ENCODE results near the gene SLC12A4. TPM values are rescaled to one million over a fixed set of nuclear protein-coding genes. Genes with fewer than 3 reads are reported as not detected.
A peak's percentile ranks its signal among the peaks of the same experiment; 100 is the strongest.
"Not testable (repeated sequence)": the region's sequence is repeated elsewhere in the genome, so short reads cannot be mapped to it uniquely, and the experiment has no call there.

Gene SLC12A4
- total RNA-seq, 2 experiments from 2014 or later, result 42.5 TPM

GRCh38 chr16:67939507-67940445 is 28.7 kb downstream of the SLC12A4 start:
- Mint-ChIP-seq H3K27me3 (ENCODE audit: low read depth) (no peaks in the 10 kb centered on the region), H3K27ac (peak overlapping the region; percentile 83), H3K36me3 (ENCODE audit: low read depth) (peaks cover 49% of the 10 kb centered on the region), H3K4me1 (ENCODE audit: low read depth) (peaks cover 47% of the 10 kb centered on the region), H3K9me3 (ENCODE audit: insufficient read depth) (no peaks in the 10 kb centered on the region), H3K4me3 (peak overlapping the region; percentile 25)
- POLR2A ChIA-PET, result interaction anchor here (0.7 to 1.4 kb wide), 5 partner anchors 9 to 288 kb away, joined by 3 to 5 read pairs (median 4); partner anchors contain the start of genes DDX28, DPEP2 and DUS2
- CTCF ChIA-PET, result interaction anchor here (0.8 to 5.5 kb wide), 7 partner anchors 8 to 123 kb away, joined by 3 to 27 read pairs (median 5); partner anchors contain the start of gene CTRL
- ATAC-seq (no peak), DNase-seq (peak; percentile 48)

GRCh38 chr16:67937713-67938112 is 30.7 kb downstream of the SLC12A4 start:
- not testable (repeated sequence) for H3K27me3 Mint-ChIP-seq (ENCODE audit: low read depth); H3K9me3 Mint-ChIP-seq (ENCODE audit: insufficient read depth); ATAC-seq; DNase-seq
- POLR2A ChIA-PET, result interaction anchor here (0.7 to 3.8 kb wide), 6 partner anchors 13 to 136 kb away, joined by 3 to 25 read pairs (median 13); partner anchors contain the start of genes DDX28 and DUS2
- Mint-ChIP-seq H3K4me3 (peak overlapping the region; percentile 100), H3K36me3 (ENCODE audit: low read depth) (peaks cover 59% of the 10 kb centered on the region), H3K4me1 (ENCODE audit: low read depth) (peaks cover 60% of the 10 kb centered on the region), H3K27ac (peak overlapping the region; percentile 99)
- CTCF ChIA-PET, result interaction anchor here (0.8 to 3.8 kb wide), 2 partner anchors 103 to 121 kb away, joined by 3 to 24 read pairs; no protein-coding TSS in a partner anchor

GRCh38 chr16:67936880-67937605 is 31.4 kb downstream of the SLC12A4 start:
- peak overlapping the region; percentile 100 for H3K4me3 Mint-ChIP-seq
- peak; percentile 66 for ATAC-seq
- ChIA-PET POLR2A (interaction anchor here (0.6 to 3.8 kb wide), 26 partner anchors 8 to 156 kb away, joined by 3 to 25 read pairs (median 6); partner anchors contain the start of genes DDX28, DPEP2, DUS2 and EDC4), CTCF (interaction anchor here (0.8 to 4.0 kb wide), 10 partner anchors 8 to 456 kb away, joined by 3 to 25 read pairs (median 4); partner anchors contain the start of genes ATP6V0D1, CARMIL2, NFATC3 and NRN1L)
- peaks cover 62% of the 10 kb centered on the region for H3K36me3 Mint-ChIP-seq (ENCODE audit: low read depth)
- H3K9me3 Mint-ChIP-seq (ENCODE audit: insufficient read depth), result no peaks in the 10 kb centered on the region
- H3K27ac Mint-ChIP-seq, result peak overlapping the region; percentile 99
- peak; percentile 93 for DNase-seq
- H3K27me3 Mint-ChIP-seq (ENCODE audit: low read depth), result no peaks in the 10 kb centered on the region
- peaks cover 58% of the 10 kb centered on the region for H3K4me1 Mint-ChIP-seq (ENCODE audit: low read depth)

GRCh38 chr16:67936124-67936879 is 32.1 kb downstream of the SLC12A4 start, which contains the start of gene PSMB10:
Gene PSMB10, minus strand, starts transcription at chr16:67936850. Its CDS starts 101 bp downstream, at chr16:67936749.
- DNase-seq (peak; percentile 66), ATAC-seq (peak; percentile 11)
- H3K4me3 Mint-ChIP-seq, result peak within 1 kb of the TSS; percentile 100
- no peaks in the 10 kb centered on the region for H3K27me3 Mint-ChIP-seq (ENCODE audit: low read depth)
- peak within 1 kb of the TSS; percentile 99 for H3K27ac Mint-ChIP-seq
- peaks cover 60% of the 10 kb centered on the region for H3K36me3 Mint-ChIP-seq (ENCODE audit: low read depth)
- ChIA-PET POLR2A (interaction anchor here (0.6 to 3.8 kb wide), 38 partner anchors 9 to 389 kb away, joined by 3 to 25 read pairs (median 5); partner anchors contain the start of genes CTCF, DDX28, DPEP2 and DUS2), CTCF (interaction anchor here (0.8 to 4.0 kb wide), 18 partner anchors 9 to 455 kb away, joined by 3 to 25 read pairs (median 4); partner anchors contain the start of genes ATP6V0D1, CARMIL2, NFATC3 and NRN1L)
- H3K4me1 Mint-ChIP-seq (ENCODE audit: low read depth), result peaks cover 50% of the 10 kb centered on the region
- no peaks in the 10 kb centered on the region for H3K9me3 Mint-ChIP-seq (ENCODE audit: insufficient read depth)

GRCh38 chr16:67935402-67936123 is 32.9 kb downstream of the SLC12A4 start:
- ATAC-seq (peak; percentile 85), DNase-seq (peak; percentile 98)
- ChIA-PET POLR2A (interaction anchor here (0.6 to 3.8 kb wide), 33 partner anchors 10 to 388 kb away, joined by 3 to 25 read pairs (median 6); partner anchors contain the start of genes CTCF, DDX28, DPEP2 and DUS2), CTCF (interaction anchor here (0.6 to 4.0 kb wide), 20 partner anchors 16 to 328 kb away, joined by 3 to 25 read pairs (median 4); partner anchors contain the start of genes CARMIL2, NFATC3, NRN1L and SLC7A6)
- Mint-ChIP-seq H3K4me1 (ENCODE audit: low read depth) (peaks cover 44% of the 10 kb centered on the region), H3K9me3 (ENCODE audit: insufficient read depth) (no peaks in the 10 kb centered on the region), H3K27me3 (ENCODE audit: low read depth) (no peaks in the 10 kb centered on the region), H3K27ac (peak overlapping the region; percentile 99), H3K4me3 (peak overlapping the region; percentile 100), H3K36me3 (ENCODE audit: low read depth) (peaks cover 58% of the 10 kb centered on the region)

GRCh38 chr16:67935101-67935401 is 33.4 kb downstream of the SLC12A4 start:
- Mint-ChIP-seq H3K4me3 (peak overlapping the region; percentile 100), H3K9me3 (ENCODE audit: insufficient read depth) (no peaks in the 10 kb centered on the region), H3K27ac (peak overlapping the region; percentile 99), H3K27me3 (ENCODE audit: low read depth) (no peaks in the 10 kb centered on the region), H3K36me3 (ENCODE audit: low read depth) (peaks cover 56% of the 10 kb centered on the region), H3K4me1 (ENCODE audit: low read depth) (peaks cover 39% of the 10 kb centered on the region)
- ChIA-PET POLR2A (interaction anchor here (0.7 to 3.8 kb wide), 25 partner anchors 10 to 373 kb away, joined by 3 to 25 read pairs (median 8); partner anchors contain the start of genes CTCF, DDX28, DPEP2 and DUS2), CTCF (interaction anchor here (0.6 to 4.0 kb wide), 15 partner anchors 16 to 329 kb away, joined by 3 to 25 read pairs (median 4); partner anchors contain the start of genes NFATC3 and SLC7A6)
- ATAC-seq (no peak), DNase-seq (no peak)

- ATAC-seq (no peak), DNase-seq (no peak)
- Mint-ChIP-seq H3K36me3 (ENCODE audit: low read depth) (peaks cover 55% of the 10 kb centered on the region), H3K9me3 (ENCODE audit: insufficient read depth) (no peaks in the 10 kb centered on the region), H3K4me3 (peak overlapping the region; percentile 100), H3K27ac (peak overlapping the region; percentile 99), H3K4me1 (ENCODE audit: low read depth) (peaks cover 33% of the 10 kb centered on the region), H3K27me3 (ENCODE audit: low read depth) (no peaks in the 10 kb centered on the region)
- CTCF ChIA-PET, result interaction anchor here (1.0 to 4.0 kb wide), 7 partner anchors 51 to 261 kb away, joined by 3 to 25 read pairs (median 4); no protein-coding TSS in a partner anchor
- POLR2A ChIA-PET, result interaction anchor here (0.7 to 3.8 kb wide), 15 partner anchors 10 to 373 kb away, joined by 3 to 25 read pairs (median 6); partner anchors contain the start of genes CTCF, LCAT, NFATC3 and PSKH1
Observed at GRCh38 chr16:67934306-67935100, 33.9 kb downstream of the SLC12A4 start.

GRCh38 chr16:67933805-67934204 is 34.6 kb downstream of the SLC12A4 start:
- ATAC-seq (no peak), DNase-seq (no peak)
- POLR2A ChIA-PET, result interaction anchor here (0.7 to 3.8 kb wide), 6 partner anchors 18 to 88 kb away, joined by 3 to 25 read pairs (median 4); partner anchors contain the start of gene PSKH1
- H3K4me1 Mint-ChIP-seq (ENCODE audit: low read depth), result peaks cover 27% of the 10 kb centered on the region
- no peak overlapping the region for H3K27ac Mint-ChIP-seq
- H3K36me3 Mint-ChIP-seq (ENCODE audit: low read depth), result peaks cover 52% of the 10 kb centered on the region
- CTCF ChIA-PET, result interaction anchor here (1.0 to 4.0 kb wide), 3 partner anchors 107 to 129 kb away, joined by 3 to 25 read pairs (median 24); no protein-coding TSS in a partner anchor
- H3K27me3 Mint-ChIP-seq (ENCODE audit: low read depth), result no peaks in the 10 kb centered on the region
- H3K9me3 Mint-ChIP-seq (ENCODE audit: insufficient read depth), result no peaks in the 10 kb centered on the region
- no peak overlapping the region for H3K4me3 Mint-ChIP-seq

GRCh38 chr16:67932462-67932840 is 36.0 kb downstream of the SLC12A4 start:
- Mint-ChIP-seq H3K27me3 (ENCODE audit: low read depth) (no peaks in the 10 kb centered on the region), H3K27ac (peak overlapping the region; percentile 55), H3K4me1 (ENCODE audit: low read depth) (peaks cover 27% of the 10 kb centered on the region), H3K36me3 (ENCODE audit: low read depth) (peaks cover 52% of the 10 kb centered on the region), H3K4me3 (no peak overlapping the region), H3K9me3 (ENCODE audit: insufficient read depth) (no peaks in the 10 kb centered on the region)
- CTCF ChIA-PET, result interaction anchor here (1.1 to 2.9 kb wide), 2 partner anchors 49 to 214 kb away, joined by 3 to 12 read pairs; no protein-coding TSS in a partner anchor
- POLR2A ChIA-PET, result interaction anchor here (0.6 kb wide), 1 partner anchor 21 kb away, joined by 4 read pairs; no protein-coding TSS in a partner anchor
- ATAC-seq, result no peak
- DNase-seq, result no peak

All from activated CD8-positive, alpha-beta T cell treated with anti-CD3 and anti-CD28 coated beads, Interleukin-2, amount 10 ng/mL, durations not matched to agents 7 days and 5 days (primary cell).